ENCODE results near the gene SYS1.
"Not testable (repeated sequence)": the region's sequence is repeated elsewhere in the genome, so short reads cannot be mapped to it uniquely, and the experiment has no call there.

Gene SYS1

DNA sequence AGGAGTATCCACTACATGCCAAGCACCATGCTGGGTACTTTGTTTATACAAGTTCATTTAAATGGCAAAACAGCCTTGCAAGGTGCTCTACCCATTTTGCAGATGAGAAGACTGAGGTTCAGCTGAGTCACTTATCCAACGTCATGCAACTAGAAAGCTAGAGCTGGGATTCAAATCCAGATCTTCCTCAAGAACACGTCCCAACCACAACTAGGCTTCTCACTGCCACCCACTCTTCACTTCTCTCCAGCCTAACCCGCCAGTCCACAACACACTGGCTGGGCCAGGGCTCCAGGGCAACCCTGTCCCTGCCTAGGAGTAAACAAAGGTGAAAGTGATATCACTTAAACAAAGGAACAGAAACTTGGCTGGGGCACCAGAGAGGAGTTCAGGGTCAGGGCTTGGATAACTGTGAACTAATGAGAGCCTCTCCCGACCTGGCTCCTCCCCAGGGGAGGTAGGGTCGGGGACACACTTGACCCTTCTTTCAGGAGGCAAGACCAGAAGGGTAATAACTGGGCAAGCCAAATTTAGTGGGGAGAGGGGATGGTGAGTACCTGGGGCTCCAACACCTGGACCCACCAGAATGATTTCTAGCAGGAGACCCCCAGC, 22.6 kb upstream of the SYS1 start:
- no peak for DNase-seq

DNA sequence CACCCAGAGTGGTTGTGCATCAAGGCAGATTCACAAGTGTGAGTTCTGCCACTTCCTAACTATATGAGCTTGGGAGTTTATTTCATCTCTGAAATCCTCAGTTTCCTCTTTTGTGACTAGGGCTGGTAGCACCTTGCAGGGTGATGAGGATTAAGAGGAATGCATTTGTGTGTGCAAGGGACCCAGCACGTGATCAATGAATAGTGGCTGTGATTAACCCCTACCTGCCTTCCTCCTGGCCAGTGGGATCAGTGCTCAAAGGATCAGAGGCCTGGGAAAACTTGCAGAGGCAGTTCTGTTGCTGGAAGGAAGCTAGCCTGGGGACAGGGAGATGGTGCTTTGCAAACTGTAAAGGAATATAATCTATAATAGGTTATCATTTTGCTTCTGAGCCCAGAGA, 22.0 kb upstream of the SYS1 start:
- DNase-seq, result no peak

DNA sequence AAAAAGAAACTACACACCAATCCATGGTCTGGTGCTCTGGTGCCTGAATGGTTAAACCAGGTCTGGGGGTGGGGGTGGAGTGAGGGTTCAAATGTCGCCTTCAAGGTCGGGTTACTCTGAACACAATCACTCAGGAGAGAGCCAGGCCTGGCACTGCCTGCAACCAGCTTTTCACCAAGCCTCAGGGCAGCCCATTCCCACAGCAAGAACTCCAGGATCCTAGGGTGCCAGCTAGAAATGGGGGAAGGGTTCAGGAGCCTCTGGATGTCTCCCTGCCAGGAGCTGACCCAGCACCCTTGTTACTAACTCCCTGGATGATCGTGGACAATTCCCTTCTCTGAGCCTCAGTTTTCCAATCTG, 21.4 kb upstream of the SYS1 start:
- DNase-seq, result no peak

DNA sequence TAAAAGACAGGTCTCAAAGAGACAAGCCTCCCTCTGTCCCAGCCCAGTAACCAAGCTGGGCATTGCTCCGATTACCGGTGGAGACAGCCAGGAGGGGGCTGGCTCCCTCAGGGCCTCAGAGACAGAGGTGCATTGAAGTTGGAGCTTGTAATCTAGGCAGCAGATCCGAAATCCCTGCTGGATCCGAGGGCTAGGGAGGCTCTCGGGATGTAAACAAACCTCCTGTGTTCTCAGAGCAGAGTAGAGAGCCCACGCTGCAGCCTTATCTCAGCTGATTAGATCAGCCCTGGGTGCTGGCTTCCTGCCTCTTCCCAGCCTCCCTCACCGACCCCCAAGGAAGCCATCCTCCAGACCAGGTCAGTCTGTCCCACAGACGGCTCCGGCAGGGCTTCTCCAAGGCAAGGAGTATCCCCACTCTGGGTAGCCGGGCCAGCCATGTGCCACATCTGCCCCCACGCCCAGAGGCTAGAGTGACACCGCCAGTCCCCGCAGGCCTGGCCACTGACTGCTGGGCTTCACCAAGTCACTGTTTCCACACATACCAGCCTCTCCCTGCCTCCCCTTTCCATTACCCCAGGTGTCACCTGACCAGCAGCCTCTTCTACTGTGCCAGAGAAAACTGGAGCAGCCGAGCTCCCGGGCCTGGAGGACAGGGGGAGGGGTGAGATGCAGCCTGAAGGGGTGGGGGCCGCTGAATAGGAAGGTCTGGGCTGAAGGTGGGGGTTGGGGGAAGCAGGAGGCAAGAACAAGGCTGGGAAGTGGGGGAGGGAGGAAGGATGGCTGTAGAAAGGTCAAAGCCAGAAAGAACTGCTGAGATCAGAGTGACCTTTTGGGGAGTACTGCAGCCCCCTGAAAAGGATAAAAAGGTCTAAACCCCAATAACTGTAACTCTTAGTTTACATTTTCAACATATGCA, 20.8 kb upstream of the SYS1 start:
- DNase-seq, result no peak

DNA sequence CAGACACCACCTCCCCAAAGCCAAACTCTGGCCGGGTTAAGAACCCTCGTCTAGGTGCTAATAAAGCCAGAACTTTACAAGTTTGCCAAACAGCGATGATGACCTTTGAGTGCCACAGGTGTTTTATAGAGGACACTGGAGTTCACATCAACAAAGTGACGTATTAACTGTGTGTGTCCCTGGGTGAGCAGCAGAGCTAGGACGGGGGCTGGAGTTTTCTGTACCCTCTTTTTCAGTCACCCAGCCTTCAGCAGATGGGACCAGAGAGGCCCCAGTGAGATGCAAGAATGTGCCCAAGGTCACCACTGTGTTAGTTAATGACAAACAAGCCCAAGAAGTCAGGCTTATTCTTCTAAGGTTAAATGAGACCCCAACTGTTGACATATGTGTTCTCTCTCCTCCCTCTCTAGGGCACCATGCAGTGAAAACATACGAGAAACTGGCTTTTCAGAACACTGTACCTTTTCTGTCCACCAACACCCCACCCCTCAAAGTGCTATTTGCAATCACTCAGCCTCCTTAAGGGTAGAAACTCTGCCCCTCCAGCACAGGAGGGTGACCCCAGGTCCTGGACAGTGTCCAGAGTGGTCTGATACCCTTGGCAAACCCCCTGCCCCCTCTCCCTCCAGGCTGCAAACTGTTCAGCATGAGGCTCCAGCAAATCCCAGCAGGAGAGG, 20.0 kb upstream of the SYS1 start:
- no peak for DNase-seq

DNA sequence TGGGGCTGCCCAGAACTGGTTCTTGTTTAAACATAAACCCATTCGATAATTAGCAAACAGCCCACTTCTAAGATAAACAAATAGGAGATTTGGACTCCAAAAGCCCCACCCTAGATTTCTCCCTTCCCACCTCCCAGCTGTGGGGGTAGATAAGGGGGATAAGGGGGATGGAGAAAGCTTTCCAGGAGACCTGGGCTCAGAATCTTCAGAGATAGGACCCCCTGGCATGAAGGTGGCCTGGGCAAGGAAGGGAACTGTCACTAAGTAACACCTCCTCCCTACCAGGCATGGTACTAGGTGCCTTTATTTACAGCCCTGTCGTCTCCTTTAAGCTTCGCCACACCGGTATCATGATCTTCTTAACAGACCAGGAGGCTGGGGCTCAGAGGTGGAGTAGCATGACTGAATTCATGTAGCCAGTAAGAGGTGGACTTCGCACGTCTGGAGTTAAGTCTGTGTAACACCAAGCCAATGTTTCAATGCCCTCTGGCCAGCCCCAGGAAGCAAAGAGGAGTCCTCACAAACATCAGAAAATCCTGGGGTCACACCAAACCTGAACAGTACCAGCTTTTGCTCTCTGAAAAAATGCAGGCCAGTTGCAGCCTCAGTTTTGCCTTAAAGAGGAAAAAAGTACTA, 19.3 kb upstream of the SYS1 start:
- DNase-seq, result no peak

DNA sequence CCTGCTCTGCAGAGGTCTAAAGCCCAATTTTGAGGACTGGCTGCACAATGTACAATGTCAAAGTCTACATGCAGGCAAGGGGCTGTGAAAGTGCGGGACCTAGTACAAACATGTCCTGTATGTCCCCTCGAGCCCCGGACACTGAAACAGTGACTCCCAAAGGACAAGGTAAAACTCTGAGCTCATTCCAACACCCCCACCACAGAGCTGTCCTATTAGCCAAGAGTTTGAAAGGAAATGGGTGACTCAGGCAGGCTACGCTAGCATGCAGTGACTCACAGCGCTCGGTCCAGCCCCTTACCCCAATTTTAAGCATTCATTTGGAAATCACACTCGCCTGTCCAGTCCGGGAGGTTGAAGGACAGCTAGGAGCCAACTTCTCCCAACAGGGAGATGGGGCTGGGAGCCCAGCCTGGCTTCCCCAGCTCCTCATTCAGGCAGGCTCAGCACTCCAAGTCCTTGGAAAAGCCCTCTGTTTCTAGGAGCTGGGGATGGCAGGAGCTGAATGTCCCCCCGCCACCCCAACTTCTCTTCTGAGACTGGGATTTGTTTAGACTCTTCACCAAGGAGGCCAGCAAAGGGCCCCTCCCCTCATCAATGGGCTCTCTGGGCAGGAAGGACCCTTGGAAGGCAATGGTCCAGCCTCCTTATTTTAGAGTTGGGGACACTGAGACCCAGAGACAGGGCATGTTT, 18.6 kb upstream of the SYS1 start:
- DNase-seq, result no peak

DNA sequence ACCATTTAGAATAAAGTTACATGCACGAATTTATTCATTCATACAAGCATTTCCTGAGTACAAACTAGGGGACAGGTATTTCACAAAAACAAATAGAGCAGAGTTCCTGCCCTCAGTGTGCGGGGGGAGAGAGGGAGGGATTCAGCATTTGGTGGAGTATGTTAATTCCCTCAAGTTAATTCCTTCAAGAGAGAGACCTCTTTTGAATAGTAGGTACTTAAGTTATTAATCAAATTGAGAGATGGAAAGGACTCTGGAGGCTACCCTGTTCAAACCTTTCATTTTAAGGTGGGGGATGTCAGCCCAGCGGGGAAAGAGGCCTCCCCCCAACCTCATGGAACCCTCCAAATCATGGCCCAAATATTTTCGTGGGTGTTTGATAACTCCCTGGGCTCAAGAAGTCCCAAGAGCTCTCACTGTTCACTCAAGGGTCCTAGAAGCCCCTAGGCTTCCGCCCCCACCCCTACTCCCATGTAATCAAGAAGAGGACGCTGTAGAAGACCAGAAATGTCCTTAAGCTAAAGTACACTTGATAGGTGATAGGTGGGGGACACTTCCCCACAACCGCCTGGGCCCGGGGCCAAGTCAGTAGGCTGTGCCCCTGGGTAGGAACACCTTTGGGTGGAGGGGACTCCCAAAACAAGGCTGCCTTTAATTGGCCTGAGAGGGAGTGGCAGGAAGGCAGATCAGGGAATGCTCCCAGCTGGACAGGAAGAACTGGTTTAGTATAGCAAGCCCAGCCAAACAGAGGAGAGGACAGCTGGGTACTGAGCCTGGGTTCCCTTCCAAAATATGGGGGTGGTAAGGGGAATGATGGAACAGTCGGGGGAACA, 17.6 kb upstream of the SYS1 start:
- DNase-seq, result no peak

DNA sequence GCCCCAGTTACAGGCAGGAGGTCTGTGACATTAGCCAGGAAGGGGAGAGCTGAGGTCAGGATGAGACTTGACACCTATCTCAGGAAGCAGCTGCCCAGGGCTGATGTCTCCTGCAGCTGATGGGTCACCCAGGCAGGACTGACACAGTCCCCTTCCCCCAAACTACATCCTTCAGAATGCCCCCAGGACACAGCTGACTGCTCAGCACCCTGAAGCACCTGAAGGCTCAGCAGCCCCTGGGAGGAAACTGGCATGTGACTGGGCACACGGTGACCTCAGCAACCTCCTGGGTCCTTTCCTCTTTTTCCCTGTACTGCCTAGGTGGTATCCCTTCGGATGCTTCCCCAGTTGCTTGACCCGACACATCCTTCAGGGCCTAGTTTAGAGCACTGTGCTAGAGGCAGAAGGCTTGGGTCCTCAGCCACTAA, 16.7 kb upstream of the SYS1 start:
- peak; percentile 21 for DNase-seq

DNA sequence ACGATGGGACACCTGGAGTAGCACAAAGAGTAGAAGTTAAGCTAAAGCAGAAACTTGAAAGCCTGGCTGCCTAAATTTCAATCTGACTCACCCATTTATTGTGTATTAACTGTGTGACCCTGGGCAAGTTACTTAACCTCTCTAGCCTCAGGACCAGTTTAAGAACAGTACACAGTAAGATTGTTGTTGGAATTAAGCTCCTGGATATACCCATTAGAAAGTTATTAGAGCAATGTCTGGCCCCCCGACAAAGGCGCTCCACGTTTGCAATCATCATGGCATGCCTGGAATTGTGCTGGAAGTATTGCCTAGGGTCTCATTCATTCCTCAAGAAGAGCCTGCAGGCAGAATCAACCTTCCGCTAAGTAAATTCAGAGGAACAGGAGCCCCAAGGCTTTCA, 16.1 kb upstream of the SYS1 start:
- no peak for DNase-seq

DNA sequence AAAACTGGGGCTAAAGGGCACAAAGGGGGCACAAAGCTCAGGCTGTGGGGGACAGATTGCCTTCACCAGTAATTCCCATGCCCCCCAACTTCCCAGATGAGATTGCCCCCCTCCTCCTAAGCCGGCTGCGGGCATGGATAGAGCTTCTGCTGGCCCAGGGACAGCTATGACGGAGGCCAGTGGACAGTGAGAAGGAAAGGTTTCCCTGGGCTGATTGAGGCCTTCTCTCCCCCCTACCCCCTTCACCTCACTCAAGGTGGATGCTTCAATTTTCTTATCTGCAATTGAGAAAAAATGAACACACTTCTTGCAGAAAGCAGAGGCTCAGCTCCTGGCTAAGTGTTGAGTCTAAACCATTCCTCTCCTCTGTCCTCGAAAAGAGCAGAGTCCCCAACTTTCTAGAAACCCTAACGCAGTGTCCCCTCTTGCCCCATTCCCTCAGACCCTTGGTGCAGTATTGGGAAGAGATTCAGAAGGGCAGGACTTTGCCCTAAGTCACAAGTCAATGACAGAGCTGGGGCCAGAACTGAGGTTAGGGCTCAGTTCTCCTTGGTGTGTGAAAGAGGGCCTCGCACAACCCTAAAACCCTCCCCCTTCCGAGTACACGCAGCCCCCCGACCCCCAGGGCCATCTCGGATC, 15.5 kb upstream of the SYS1 start:
- DNase-seq, result no peak

DNA sequence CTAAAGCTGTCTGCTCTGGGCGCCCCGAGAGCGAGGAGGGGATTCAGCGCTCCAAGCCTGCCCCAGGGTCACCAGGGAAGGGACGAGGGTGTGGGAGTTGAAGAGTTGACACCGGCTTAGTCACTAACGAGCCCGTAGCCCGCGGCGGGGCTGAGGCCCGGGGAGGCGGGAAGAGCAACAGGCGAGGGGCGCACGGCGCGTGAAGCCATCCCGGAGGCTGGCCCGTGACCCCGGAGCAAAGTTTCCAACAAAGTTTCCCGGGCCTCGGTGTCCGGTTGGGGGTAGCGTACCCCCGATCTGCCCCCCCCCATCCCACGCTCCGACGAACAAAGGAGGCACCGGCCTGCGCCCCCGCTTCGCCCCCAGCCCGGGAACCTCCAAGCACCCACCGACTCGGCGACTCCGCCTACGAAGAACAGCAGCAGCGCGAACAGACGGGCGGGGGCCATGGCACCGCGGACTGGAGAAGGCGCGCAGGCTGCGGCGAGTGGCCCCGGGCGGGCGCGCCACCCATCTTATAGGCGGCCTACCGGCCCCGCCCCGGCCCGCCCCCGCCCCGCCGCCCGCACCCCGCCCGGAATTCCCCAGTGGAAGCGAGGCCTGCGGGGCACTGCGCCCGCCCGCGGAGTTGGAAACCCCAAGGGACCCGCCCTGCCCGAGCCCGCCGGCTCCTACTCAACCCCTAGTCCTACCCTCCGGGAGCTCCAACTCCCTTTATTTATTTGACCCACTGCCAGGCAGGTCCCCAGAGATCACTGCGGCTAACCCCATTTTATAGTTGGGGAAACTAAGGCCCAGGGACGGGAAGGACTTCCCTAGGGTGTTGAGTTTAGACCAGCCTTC, 14.8 kb upstream of the SYS1 start, which contains the start of gene SDC4:
Gene SDC4, minus strand, starts transcription at position 489 of the 843 bp plus-strand sequence. Its CDS starts 40 bp downstream, at position 449.
- no peak for DNase-seq

DNA sequence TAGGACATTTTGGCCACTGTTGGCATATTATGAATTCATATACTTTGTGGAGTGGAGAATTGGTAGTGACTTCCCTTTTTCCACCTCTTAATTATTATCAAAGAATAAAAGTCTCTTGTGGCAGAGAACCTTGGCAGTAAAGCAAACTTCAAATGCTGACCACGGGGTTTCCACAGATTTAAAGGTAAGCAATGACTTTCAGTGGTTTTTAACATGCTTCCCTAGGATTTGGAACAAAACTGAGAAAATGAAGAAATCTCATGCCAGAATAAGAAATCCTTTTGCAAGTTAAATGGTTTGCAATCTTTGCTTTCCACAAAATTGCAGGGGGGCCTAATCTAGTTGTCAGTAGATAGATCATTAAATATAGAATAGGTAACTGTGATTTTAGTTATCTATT, 12.7 kb upstream of the SYS1 start:
- DNase-seq, result no peak

DNA sequence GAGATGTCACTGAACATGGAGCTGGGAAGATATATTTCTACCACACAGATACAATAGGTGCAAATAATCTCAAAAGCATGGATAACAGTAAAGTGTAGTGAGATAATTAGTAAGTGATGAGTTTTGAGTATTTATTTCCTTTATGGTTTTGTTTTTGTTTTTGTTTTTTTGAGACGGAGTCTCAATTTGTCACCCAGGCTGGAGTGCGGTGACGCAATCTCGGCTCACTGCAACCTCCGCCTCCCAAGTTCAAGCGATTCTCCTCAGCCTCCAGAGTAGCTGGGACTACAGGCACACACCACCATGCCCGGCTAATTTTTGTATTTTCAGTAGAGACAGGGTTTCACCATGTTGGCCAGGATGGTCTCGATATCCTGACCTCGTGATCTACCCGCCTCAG, 12.2 kb upstream of the SYS1 start:
- DNase-seq, result not testable (repeated sequence)

DNA sequence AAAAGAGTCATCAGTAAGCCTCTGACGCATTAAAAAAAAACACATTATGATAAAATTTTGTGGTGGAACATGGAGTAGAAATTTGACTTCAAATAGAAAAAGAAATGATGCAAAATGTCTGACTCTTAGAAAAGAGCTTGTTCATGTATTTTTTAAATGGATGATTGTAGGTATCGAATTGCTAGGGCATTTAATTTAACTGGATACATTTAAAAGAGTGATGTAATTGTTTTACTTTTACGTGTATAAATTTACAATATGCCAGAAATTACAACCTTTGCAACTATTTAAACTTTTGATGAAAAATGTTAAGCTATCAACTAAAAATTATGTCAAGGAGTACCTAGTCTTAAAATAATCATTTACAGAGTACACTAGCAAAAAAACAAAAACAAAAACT, 10.2 kb upstream of the SYS1 start:
- no peak for DNase-seq

DNA sequence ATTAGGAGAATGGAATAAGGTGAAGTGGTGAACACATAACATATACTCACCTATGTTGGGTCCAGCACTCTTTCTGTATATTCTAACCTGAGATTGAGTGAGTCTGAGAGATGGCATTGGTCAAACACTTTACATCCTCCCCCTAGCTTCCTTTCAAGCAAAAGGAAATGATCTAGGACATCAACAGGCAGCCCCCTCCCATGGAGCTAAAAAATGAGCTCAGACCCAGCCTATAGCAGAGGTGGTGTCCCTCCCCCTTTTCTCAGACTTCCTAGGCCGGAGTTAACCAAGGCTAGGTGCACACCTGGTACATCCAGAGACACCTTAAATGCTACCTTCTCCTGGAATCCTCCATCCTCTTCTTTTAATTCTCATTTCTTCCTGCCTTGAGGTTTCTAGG, 9.2 kb upstream of the SYS1 start:
- DNase-seq, result no peak

DNA sequence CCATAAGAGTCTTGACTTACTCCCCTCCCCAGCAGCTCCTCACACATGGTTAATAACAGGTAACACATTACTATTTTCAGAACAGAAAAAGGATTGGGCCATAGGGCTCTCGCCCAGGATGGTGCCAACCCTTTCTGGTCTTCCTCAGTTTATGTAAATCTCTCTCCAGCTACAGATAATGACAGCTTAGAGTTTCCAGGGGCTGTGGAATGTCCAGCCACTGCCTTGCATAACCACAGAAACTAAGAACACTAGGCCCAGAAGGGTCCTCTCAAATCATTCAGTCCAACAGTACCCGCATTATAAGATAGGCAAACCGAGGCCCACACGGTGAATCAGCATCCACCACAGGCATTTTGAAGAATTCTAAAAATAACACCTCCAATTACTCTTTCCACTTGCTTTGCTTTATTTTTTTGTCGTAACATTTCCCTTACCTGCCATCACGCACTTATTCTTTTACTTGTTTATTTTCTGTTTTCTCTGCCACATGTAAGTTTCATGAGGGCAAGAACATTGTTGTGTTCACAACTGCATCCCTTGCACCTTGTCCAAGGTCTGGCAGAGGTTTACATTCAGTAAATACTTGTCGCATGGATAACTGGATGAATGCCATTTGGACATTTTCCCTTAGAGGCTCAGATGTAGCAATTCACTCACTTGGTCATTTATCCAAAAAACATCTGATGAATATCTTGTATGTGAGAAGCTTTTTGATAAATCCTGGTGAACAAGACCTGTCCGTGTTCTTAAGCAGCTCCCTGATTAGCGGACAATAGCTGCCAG, 8.3 kb upstream of the SYS1 start:
- DNase-seq, result no peak

DNA sequence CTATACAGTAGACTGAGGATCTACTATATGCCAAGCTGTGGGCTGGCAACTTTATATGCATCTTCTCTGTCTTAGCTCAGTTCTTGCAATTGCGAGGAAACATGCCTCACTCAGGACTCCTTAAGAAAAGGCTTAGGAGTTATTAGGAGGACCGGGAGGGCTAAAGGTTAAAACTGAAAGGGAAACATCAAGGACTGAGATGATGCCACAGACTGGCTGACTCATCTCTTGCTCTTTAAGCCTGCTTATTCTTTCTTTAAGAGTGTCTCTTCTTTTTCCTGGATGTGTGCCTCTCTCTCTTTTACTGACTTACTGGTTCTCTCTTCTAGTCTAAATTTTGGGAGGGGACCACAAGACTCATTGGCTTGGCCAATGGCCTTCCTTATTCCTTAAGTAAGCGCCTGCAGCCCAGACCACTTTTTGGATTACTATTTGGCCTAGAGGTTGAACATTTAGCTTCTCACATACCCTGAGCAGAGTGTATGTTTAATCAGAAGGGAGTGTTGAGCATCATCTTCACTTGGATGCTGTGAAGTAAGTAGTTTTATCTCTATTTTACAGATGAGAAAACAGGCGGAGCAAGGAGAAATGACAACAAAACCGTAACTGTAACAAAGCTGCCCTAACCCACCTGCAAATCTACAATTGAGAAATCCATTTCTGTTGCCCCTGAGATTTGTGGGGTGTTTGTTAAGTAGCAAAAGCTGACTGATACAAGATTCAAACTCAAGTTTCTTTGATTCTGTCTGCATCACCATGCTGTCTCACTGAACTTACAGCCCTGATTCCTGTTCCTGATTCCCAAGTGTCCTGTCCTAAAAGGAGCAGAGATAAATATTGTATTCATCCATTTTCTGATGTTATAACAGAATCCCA, 7.5 kb upstream of the SYS1 start:
- no peak for DNase-seq

Measured in GDM1 (cell line).